GM19023 (cell line): Measurements from ENCODE around the gene SELENON.

Source experiments
- ATAC-seq: cut with Tn5 transposase; IDR thresholded peaks from one replicate; pipeline ENCODE4 v1.9.1; 2021; ENCODE audit warnings: mild to moderate bottlenecking, moderate library complexity; ENCODE audit not compliant: unreplicated experiment

Gene SELENON, protein sequence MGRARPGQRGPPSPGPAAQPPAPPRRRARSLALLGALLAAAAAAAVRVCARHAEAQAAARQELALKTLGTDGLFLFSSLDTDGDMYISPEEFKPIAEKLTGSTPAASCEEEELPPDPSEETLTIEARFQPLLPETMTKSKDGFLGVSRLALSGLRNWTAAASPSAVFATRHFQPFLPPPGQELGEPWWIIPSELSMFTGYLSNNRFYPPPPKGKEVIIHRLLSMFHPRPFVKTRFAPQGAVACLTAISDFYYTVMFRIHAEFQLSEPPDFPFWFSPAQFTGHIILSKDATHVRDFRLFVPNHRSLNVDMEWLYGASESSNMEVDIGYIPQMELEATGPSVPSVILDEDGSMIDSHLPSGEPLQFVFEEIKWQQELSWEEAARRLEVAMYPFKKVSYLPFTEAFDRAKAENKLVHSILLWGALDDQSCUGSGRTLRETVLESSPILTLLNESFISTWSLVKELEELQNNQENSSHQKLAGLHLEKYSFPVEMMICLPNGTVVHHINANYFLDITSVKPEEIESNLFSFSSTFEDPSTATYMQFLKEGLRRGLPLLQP

DNA sequence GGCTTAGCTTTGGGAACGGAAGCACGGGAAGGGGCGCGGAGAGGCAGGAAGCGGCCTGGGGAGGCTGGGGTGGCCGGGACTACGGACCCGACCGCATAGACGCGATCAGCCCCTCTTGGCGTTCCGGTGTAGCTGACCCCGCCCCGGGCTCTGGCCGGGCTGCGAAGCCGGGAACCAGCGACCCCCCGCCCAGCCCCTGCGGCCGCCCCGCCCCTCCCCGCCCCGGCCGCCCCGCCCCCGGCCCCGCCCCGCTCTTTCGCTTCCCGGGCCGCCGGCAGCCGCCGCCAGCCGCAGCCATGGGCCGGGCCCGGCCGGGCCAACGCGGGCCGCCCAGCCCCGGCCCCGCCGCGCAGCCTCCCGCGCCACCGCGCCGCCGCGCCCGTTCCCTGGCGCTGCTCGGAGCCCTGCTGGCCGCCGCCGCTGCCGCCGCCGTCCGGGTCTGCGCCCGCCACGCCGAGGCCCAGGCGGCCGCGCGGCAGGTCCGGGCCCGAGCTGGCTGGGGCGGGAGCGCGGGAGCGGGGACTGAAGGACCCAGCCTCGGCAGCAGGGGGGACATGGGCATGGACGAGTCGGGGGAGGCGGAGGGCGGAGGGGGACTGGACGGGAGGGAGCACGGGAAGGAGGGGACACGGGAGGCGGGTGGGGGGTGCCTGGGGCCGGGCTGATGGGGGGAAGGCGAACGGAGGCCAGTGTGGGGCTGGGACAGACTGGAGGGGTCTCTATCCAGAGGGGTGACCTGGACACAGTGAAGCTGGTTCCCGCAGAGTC is at the start of gene SELENON:
SELENON (plus strand) TSS at position 259 of the 768 bp plus-strand sequence; CDS start at position 297, 38 bp downstream.
- no peak for ATAC-seq

GRCh38 chr1:25750923-25751605 is 48.9 kb upstream of the SELENON start:
- ATAC-seq = no peak

DNA sequence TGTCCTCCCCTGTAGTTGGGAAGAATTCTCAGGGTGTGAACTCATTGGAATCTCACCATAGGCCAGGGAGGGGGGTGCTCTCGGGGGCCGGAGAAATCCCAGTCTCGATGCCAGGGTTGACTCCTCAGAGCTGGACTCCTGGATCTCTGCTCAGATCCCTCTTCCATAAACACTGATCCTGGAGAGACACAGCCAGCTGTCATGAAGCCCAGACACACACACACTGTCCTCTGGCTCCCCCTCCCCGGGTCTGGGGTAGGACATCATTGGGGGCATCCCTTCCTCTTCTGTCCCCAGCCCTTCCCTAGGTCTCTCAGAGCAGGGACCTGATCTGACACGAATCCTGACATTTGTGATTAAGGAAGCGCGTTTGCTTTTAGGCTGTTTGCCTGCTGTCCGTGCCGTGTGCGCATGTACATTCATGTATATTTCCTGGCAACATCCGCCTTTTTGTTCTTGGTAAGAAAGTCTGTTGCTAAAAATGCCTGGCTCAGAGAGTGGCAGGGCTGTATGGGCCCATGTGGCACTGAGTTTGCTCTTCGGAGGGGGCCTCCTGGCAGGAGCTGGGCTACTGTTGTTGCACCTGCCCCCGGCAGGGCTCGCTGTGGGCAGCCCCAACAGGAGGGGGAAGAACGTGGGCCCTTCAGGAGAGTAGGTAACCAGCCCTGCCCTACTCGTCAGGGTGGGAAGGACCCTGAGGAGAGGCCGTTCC is 45.4 kb upstream of the SELENON start:
- ATAC-seq = no peak

DNA sequence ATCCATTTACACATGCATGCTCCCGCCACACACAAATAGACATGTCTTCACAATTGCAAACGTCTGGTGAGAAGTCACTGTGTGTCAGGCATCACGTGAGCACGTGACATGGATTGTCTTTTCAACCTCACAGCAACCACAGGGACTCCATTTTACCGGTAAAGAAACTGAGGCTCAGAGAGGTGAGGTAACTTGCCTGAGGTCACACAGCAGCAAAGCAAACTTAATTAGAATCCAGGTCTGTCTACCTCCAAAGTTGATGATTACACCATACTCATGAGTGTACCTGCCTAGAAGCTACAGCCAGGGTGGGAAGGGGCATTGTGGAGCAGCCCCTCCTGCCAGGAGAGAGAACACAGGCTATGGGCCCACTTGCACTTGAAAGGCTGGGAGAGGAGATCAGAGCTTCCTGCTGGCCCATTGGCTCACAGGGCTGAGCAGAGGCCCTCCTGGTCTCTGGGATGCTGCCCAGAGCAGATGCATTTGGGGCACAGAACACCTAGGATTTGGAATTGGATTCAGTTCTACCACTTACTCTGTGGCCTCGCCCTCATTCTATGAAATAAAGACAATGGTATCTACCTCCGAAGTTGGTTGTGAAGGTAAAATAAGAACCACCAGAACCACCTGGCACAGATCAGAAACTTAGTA is 44.4 kb upstream of the SELENON start:
- no peak for ATAC-seq

- no peak for ATAC-seq
Measured at GRCh38 chr1:25756215-25756614, 43.8 kb upstream of the SELENON start.

- ATAC-seq = no peak
Measured at GRCh38 chr1:25757151-25757845, 42.7 kb upstream of the SELENON start.

GRCh38 chr1:25757846-25758185 is 42.2 kb upstream of the SELENON start:
- no peak for ATAC-seq

DNA sequence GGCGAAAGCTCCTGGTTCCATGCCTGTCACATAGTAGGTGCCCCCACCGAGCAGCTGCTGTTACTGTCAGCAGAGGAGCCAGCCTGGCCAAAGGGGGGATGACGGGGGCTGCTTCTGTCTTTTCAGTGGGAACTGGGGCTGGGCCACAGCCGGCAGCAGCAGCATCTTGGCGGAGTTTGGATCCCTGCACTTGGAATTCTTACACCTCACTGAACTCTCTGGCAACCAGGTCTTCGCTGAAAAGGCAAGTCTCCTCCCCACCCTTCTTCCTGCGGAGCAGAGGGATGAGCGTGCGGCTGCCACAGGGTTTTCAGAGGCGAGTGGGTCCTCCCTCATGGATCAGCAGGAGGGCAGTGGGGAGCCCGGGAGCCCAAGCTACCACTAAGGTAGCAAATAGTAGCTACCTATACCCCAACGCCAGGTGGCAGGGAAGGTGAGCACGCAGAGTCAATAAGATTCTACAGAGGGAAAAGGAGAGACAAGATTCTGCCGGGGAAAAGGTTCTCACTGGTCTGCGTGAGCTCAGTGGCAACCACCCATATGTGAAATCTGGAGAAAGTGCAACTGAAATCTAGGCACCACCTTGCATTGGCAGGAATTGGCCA is 41.4 kb upstream of the SELENON start:
- ATAC-seq = no peak

- ATAC-seq = no peak
Measured at GRCh38 chr1:25760122-25760719, 39.8 kb upstream of the SELENON start.

DNA sequence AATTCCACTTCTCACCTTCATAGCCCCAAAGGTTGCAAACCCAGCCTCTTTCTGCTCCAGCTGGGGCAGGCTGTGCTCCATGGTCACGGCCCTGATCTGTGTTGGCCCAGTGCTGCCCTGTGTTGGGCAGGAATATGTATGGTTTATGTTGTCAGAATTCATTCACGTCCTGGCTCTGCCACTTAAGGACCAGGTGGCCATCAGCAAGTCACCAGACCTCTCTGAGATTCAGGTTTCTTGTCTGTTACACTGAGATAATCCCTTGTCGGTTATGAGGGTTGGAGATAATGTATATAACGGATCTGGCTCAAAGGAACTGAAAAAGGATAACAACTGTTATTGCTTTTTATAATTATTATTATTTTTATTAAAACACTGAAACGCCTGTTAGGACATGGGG is 39.1 kb upstream of the SELENON start:
- ATAC-seq = no peak

DNA sequence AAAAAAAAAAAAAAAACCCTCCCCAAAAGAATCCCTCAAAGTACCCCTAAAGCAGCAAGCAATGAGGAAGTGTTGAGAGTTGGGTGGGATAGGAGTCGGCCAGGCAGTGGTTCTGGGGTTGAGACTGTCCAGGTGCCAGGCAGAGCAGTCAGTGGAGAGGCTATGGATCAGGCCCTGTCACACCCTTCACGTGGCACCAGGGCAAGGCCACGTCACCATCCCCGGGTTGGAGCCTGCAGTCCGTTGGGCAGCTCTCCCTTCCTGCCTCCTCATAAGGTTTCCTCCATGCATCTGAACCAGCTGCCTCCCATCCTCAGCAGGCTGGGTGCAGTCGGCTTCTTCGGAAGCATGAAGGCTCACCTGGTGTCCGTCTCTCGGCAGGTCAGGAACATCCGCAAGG is 36.5 kb upstream of the SELENON start:
- ATAC-seq = no peak

DNA sequence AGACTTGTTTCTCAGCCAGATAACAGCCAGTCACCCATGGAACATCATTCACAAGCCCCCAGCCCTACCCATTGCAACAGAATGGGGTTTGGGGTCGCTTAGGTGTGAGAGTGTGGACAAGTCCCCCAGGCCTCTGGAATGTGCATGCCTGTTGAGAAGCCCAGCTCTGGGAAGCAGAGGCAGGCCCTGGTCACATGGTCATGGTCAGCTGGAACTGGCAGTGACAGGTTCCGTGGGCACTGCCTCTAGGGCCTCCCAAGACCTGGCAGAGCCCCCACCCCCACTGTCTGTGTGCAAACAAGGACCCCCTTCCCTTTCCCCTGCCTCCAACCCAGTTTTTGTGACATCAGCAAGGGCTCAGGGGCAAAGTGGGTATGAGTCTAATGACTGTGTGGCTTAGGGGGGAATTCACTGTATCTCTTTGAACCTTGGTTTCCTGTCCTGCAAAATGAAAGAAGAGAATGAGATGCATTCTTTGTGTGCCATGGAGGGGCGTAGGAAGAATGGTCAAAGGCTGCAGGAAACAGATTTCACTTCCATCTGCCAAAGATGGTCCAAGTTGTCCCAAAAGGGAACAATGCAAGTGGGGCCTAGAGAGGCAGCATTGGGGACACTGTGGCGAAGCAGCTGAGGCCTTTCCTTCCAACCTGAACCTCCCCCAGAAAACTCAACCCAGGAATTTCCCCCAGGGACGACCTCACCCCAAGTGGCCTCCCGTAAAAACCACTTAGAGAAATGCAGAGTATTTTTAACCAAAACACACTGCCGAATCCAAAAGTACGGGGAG is 34.7 kb upstream of the SELENON start:
- no peak for ATAC-seq

DNA sequence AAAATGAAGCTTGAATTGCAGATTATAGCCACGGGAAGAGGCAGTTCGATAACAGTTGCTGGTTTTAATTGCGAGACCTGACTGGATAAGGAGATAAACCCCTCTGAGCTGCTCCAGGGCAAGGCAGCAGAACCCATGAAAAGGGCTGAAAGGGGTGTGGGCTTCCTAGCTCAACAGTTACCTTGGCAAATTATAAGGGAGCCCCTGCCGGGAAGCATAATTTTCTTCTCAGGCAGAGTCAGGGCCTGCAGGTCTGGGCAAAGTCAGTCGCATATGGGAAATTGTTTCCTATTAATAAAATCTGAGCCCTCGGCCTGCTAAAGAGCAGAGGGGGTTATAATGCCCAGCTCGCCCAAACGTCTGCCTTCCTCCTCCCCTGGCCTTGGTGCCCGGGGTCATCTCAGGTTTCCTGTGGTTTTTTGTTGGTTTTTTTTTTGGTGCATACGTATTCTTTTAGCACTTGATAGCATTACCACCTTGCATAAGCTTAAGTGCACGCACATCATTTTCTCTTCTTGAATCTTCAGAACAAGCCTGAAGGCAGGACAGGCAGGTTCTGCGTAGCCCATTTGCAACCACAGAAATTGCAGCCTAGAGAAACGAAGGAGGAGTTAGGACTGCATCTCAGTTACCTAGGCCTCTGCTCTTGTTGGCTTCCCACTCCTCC is 33.9 kb upstream of the SELENON start:
- no peak for ATAC-seq

- no peak for ATAC-seq
Measured at GRCh38 chr1:25766721-25767436, 33.1 kb upstream of the SELENON start.

GRCh38 chr1:25767437-25767770 is 32.6 kb upstream of the SELENON start:
- no peak for ATAC-seq

GRCh38 chr1:25768999-25769398 is 31.0 kb upstream of the SELENON start:
- no peak for ATAC-seq
